Measurements from ENCODE around the gene MSN.

Gene MSN

DNA sequence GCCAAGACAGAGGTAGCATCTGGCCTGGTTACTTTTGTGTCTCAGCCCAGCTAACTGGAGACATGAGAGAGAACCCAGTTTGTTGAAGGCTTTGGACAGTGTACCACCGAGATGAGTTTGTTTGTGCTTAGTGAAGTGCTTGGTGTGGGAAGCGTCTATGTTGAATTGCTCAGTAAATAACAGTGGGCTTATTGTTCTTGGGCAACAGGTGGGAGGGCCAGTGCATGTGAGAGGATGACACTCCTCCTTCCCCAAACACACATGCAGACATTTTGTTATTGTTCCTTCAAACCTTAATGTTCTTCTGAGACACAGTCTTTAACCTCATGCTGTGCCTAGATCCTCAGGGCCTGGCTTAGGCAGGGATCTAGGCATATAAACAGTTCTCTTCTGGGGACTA lies 39.7 kb downstream of the MSN start:
- Histone ChIP-seq H3K9me3 (ENCODE audit: control insufficient read depth in 2 of 2, low read length in 2 of 2) (no peaks in the 10 kb centered on the region), H3K27me3 (ENCODE audit: control insufficient read depth in 2 of 2, insufficient read depth in 2 of 2, low read length in 2 of 2) (no peaks in the 10 kb centered on the region), H3K36me3 (ENCODE audit: control insufficient read depth in 2 of 2, insufficient read depth in 2 of 2, low read length in 2 of 2) (no peaks in the 10 kb centered on the region), H3K4me1 (ENCODE audit: control insufficient read depth in 2 of 2, insufficient read depth in 2 of 2, low read length in 2 of 2) (peaks cover 3 to 8% of the 10 kb centered on the region in 2 donors), H3K4me3 (ENCODE audit: low read length in 2 of 2) (no peak overlapping the region), H3K27ac (ENCODE audit: low read depth in 2 of 2, low read length in 2 of 2) (peak overlapping the region in 1 of 2 donors; percentile 32), H3K9ac (ENCODE audit: low read depth in 1 of 2, low read length in 2 of 2) (no peak overlapping the region)

DNA sequence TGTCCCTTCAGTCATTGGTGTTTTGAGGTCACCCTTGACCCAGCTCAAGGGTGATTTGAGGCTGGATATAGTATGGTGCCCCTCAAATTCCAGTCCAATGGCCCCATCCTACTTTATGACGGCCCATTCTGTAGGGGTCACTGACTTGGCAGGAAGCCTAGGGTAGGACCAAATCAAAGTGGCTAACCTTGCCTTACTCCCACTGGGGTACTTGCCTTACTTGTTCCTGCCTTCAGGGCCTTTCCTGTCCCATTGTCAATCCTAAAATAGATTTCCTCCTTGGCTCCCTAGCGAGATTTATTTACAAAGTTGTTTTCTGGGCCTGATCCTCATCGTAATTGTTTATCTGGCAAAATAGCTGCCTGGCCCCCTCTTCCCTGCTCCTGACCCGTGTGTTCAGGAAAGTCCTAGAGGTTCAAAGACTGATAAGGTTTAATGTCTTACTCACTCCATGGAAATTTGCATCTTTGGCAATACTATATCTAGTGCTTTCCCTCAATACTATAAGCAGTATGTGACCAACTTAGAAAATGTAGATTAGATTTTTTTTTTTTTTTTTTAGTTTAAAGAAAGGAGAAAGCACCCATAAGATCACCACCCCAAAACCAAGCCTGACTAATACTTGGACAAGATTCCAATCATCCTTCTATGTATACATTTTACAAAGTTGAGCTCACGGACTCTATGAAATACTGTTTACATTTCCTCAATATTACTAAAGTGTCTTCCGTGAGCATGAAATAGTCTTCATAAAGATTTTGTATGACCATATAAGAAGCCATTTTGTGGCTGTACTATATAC lies 44.8 kb downstream of the MSN start:
- Histone ChIP-seq H3K36me3 (ENCODE audit: control insufficient read depth in 2 of 2, insufficient read depth in 2 of 2, low read length in 2 of 2) (no peaks in the 10 kb centered on the region), H3K4me1 (ENCODE audit: control insufficient read depth in 2 of 2, insufficient read depth in 2 of 2, low read length in 2 of 2) (no peaks in the 10 kb centered on the region), H3K27me3 (ENCODE audit: control insufficient read depth in 2 of 2, insufficient read depth in 2 of 2, low read length in 2 of 2) (no peaks in the 10 kb centered on the region), H3K4me3 (ENCODE audit: low read length in 2 of 2) (no peak overlapping the region), H3K9me3 (ENCODE audit: control insufficient read depth in 2 of 2, low read length in 2 of 2) (no peaks in the 10 kb centered on the region), H3K9ac (ENCODE audit: low read depth in 1 of 2, low read length in 2 of 2) (no peak overlapping the region), H3K27ac (ENCODE audit: low read depth in 2 of 2, low read length in 2 of 2) (no peak overlapping the region)

DNA sequence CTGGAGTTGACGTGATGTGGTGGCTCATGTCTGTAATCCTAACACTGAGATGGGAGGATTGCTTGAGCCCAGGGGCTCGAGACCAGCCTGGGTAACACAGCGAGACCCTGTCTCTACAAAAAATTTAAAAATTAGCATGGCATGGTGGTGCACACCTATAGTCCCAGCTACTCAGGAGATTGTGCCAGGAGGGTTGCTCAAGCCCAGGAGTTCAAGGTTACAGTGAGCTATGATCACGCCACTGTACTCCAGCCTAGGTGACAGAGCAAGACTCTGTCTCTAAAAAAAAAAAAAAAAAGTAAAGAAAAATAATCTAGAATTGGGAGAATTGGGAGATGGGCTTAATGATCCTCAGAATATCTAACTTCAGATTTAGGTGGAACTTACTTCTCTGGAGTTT lies 51.1 kb downstream of the MSN start:
- no peak overlapping the region for H3K27ac ChIP-seq (ENCODE audit: low read depth in 2 of 2, low read length in 2 of 2)
- H3K9me3 ChIP-seq (ENCODE audit: control insufficient read depth in 2 of 2, low read length in 2 of 2) = no peaks in the 10 kb centered on the region
- H3K27me3 ChIP-seq (ENCODE audit: control insufficient read depth in 2 of 2, insufficient read depth in 2 of 2, low read length in 2 of 2) = peaks cover 0 to 3% of the 10 kb centered on the region in 2 donors
- H3K9ac ChIP-seq (ENCODE audit: low read depth in 1 of 2, low read length in 2 of 2) = no peak overlapping the region
- H3K4me3 ChIP-seq (ENCODE audit: low read length in 2 of 2) = no peak overlapping the region
- no peaks in the 10 kb centered on the region for H3K36me3 ChIP-seq (ENCODE audit: control insufficient read depth in 2 of 2, insufficient read depth in 2 of 2, low read length in 2 of 2)
- H3K4me1 ChIP-seq (ENCODE audit: control insufficient read depth in 2 of 2, insufficient read depth in 2 of 2, low read length in 2 of 2) = no peaks in the 10 kb centered on the region

DNA sequence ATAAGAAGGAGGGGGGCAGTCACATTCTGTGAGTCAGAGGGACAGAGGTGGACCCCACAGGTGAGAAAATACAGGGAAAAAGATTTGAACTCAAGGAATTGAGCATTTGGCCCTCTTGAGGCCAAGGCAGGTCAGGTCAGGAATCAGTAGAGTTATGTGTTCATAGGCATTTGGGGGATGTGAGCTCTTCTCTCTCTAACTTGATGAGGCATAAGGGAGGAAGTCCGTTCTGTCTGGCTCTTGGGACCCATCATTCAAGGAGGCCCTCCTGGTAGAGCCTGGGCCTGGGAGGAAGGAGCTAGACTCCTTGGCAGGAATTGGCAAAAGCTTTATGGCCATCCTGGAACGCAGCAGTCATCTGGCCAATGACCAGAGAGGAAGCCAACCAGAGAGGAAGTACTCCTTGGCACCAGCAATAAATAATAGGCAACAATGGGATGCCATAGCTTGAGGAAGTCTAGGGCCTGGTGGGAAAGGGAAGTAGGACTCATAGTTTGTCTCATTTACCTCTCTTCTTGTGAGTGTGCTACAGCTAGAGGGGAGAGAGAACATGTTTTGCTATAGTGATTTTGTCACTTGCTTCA lies 53.0 kb downstream of the MSN start:
- Histone ChIP-seq H3K27me3 (ENCODE audit: control insufficient read depth in 2 of 2, insufficient read depth in 2 of 2, low read length in 2 of 2) (peaks cover 0 to 3% of the 10 kb centered on the region in 2 donors), H3K9ac (ENCODE audit: low read depth in 1 of 2, low read length in 2 of 2) (no peak overlapping the region), H3K27ac (ENCODE audit: low read depth in 2 of 2, low read length in 2 of 2) (no peak overlapping the region)

DNA sequence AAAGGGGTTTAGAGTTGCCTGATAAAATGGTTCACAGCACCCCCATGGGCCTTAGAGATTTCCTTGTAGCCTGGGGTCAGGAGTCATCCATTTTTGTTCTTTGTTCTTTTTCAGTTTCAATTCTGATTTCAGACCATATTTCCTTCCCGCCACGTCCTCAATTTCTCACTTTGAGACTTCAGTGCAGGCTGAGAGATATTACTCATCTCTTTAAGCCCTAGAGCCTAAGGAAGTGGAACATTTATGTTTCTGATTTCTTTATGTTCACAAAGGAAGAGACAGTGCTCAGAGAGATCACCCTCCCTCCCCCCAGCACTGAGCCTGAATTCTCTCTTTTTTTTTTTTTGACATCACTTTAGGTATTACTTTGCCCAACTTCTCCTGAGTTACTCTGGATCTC lies 56.3 kb downstream of the MSN start:
- no peak overlapping the region for H3K27ac ChIP-seq (ENCODE audit: low read depth in 2 of 2, low read length in 2 of 2)
- H3K27me3 ChIP-seq (ENCODE audit: control insufficient read depth in 2 of 2, insufficient read depth in 2 of 2, low read length in 2 of 2) = no peaks in the 10 kb centered on the region
- peaks cover 1 to 2% of the 10 kb centered on the region in 2 donors for H3K36me3 ChIP-seq (ENCODE audit: control insufficient read depth in 2 of 2, insufficient read depth in 2 of 2, low read length in 2 of 2)
- H3K9ac ChIP-seq (ENCODE audit: low read depth in 1 of 2, low read length in 2 of 2) = no peak overlapping the region
- H3K4me1 ChIP-seq (ENCODE audit: control insufficient read depth in 2 of 2, insufficient read depth in 2 of 2, low read length in 2 of 2) = peaks cover 0 to 3% of the 10 kb centered on the region in 2 donors
- no peak overlapping the region for H3K4me3 ChIP-seq (ENCODE audit: low read length in 2 of 2)
- no peaks in the 10 kb centered on the region for H3K9me3 ChIP-seq (ENCODE audit: control insufficient read depth in 2 of 2, low read length in 2 of 2)

More for the DNA sequence above, 53.0 kb downstream of the MSN start:
- Histone ChIP-seq H3K4me1 (ENCODE audit: control insufficient read depth in 2 of 2, insufficient read depth in 2 of 2, low read length in 2 of 2) (peaks cover 0 to 3% of the 10 kb centered on the region in 2 donors), H3K36me3 (ENCODE audit: control insufficient read depth in 2 of 2, insufficient read depth in 2 of 2, low read length in 2 of 2) (no peaks in the 10 kb centered on the region), H3K9me3 (ENCODE audit: control insufficient read depth in 2 of 2, low read length in 2 of 2) (no peaks in the 10 kb centered on the region), H3K4me3 (ENCODE audit: low read length in 2 of 2) (no peak overlapping the region)

DNA sequence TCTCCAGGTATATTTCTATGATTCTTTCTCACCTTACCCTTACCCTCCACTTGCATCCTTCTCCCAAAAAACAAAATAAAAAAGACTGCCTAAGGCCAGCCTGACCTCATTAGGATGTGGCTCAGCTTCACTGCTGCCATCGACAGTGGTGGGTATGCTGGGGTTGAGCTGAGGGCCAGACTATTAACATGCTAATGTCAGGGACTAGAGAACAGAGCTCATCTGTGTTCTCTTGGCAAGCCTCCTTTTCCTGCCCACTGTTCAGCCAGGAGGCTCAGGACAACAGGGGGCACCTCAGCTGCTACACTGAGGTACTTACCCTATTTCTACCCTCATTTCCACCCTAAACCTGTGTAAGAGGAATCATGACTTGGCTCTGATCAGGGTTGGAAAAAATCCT lies 59.3 kb downstream of the MSN start:
- Histone ChIP-seq H3K27me3 (ENCODE audit: control insufficient read depth in 2 of 2, insufficient read depth in 2 of 2, low read length in 2 of 2) (no peaks in the 10 kb centered on the region), H3K4me1 (ENCODE audit: control insufficient read depth in 2 of 2, insufficient read depth in 2 of 2, low read length in 2 of 2) (peaks cover 0 to 3% of the 10 kb centered on the region in 2 donors), H3K4me3 (ENCODE audit: low read length in 2 of 2) (no peak overlapping the region), H3K9ac (ENCODE audit: low read depth in 1 of 2, low read length in 2 of 2) (no peak overlapping the region), H3K27ac (ENCODE audit: low read depth in 2 of 2, low read length in 2 of 2) (no peak overlapping the region), H3K36me3 (ENCODE audit: control insufficient read depth in 2 of 2, insufficient read depth in 2 of 2, low read length in 2 of 2) (peaks cover 4 to 10% of the 10 kb centered on the region in 2 donors), H3K9me3 (ENCODE audit: control insufficient read depth in 2 of 2, low read length in 2 of 2) (no peaks in the 10 kb centered on the region)

DNA sequence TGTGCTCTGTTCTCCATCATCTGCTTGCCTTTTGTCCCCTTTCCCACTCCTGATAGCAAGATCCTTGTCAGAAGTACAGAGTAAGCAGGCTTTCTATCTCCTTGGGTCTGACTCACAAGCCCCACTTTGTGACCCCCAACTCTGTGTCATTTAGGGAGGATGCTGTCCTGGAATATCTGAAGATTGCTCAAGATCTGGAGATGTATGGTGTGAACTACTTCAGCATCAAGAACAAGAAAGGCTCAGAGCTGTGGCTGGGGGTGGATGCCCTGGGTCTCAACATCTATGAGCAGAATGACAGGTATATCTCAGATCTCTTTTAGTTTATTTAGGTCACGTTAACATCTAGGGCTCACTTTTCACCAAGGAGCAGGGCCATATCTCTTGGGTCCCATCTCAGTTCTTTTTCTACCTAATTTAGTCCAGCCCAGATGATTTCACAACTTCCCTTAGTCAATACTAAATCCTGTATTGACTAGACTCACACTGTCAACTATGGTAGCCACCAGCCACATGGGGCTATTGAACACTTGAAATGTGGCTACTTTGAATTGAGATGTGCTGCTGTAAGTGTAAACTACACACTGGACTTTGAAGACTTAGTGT lies 64.3 kb downstream of the MSN start:
- no peaks in the 10 kb centered on the region for H3K4me1 ChIP-seq (ENCODE audit: control insufficient read depth in 2 of 2, insufficient read depth in 2 of 2, low read length in 2 of 2)
- H3K4me3 ChIP-seq (ENCODE audit: low read length in 2 of 2) = no peak overlapping the region
- H3K36me3 ChIP-seq (ENCODE audit: control insufficient read depth in 2 of 2, insufficient read depth in 2 of 2, low read length in 2 of 2) = peaks cover 4 to 19% of the 10 kb centered on the region in 2 donors
- H3K9ac ChIP-seq (ENCODE audit: low read depth in 1 of 2, low read length in 2 of 2) = no peak overlapping the region
- no peaks in the 10 kb centered on the region for H3K27me3 ChIP-seq (ENCODE audit: control insufficient read depth in 2 of 2, insufficient read depth in 2 of 2, low read length in 2 of 2)
- no peaks in the 10 kb centered on the region for H3K9me3 ChIP-seq (ENCODE audit: control insufficient read depth in 2 of 2, low read length in 2 of 2)
- no peak overlapping the region for H3K27ac ChIP-seq (ENCODE audit: low read depth in 2 of 2, low read length in 2 of 2)

DNA sequence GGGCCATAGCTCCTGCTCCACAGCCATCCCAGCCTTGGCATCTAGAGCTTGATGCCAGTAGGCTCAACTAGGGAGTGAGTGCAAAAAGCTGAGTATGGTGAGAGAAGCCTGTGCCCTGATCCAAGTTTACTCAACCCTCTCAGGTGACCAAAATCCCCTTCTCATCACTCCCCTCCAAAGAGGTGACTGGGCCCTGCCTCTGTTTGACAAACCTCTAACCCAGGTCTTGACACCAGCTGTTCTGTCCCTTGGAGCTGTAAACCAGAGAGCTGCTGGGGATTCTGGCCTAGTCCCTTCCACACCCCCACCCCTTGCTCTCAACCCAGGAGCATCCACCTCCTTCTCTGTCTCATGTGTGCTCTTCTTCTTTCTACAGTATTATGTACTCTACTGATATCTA lies 73.5 kb downstream of the MSN start:
- Histone ChIP-seq H3K9ac (ENCODE audit: low read depth in 1 of 2, low read length in 2 of 2) (no peak overlapping the region), H3K36me3 (ENCODE audit: control insufficient read depth in 2 of 2, insufficient read depth in 2 of 2, low read length in 2 of 2) (peaks cover 7 to 20% of the 10 kb centered on the region in 2 donors), H3K4me1 (ENCODE audit: control insufficient read depth in 2 of 2, insufficient read depth in 2 of 2, low read length in 2 of 2) (no peaks in the 10 kb centered on the region), H3K4me3 (ENCODE audit: low read length in 2 of 2) (no peak overlapping the region), H3K27me3 (ENCODE audit: control insufficient read depth in 2 of 2, insufficient read depth in 2 of 2, low read length in 2 of 2) (peaks cover 0 to 5% of the 10 kb centered on the region in 2 donors), H3K27ac (ENCODE audit: low read depth in 2 of 2, low read length in 2 of 2) (no peak overlapping the region), H3K9me3 (ENCODE audit: control insufficient read depth in 2 of 2, low read length in 2 of 2) (no peaks in the 10 kb centered on the region)

DNA sequence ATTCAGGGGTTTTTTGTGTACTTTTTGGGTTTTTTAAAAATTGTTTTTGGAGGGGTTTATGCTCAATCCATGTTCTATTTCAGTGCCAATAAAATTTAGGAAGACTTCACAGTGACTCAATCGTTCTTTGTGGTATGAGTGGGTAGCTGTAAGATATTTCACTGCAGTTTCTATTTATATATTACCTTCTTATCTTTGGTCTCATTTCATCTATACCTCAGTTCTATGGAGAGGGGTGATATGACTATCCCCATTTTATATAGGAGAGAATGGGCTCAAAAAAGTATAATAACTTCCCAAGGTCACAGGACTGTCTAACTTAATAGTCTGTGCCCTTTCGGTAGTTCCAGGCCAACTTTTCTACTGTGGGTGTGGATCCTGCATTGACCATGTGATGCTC lies 74.4 kb downstream of the MSN start:
- Histone ChIP-seq H3K27me3 (ENCODE audit: control insufficient read depth in 2 of 2, insufficient read depth in 2 of 2, low read length in 2 of 2) (peaks cover 0 to 5% of the 10 kb centered on the region in 2 donors), H3K9ac (ENCODE audit: low read depth in 1 of 2, low read length in 2 of 2) (no peak overlapping the region), H3K36me3 (ENCODE audit: control insufficient read depth in 2 of 2, insufficient read depth in 2 of 2, low read length in 2 of 2) (peaks cover 7 to 18% of the 10 kb centered on the region in 2 donors), H3K4me1 (ENCODE audit: control insufficient read depth in 2 of 2, insufficient read depth in 2 of 2, low read length in 2 of 2) (no peaks in the 10 kb centered on the region), H3K9me3 (ENCODE audit: control insufficient read depth in 2 of 2, low read length in 2 of 2) (no peaks in the 10 kb centered on the region), H3K4me3 (ENCODE audit: low read length in 2 of 2) (no peak overlapping the region), H3K27ac (ENCODE audit: low read depth in 2 of 2, low read length in 2 of 2) (no peak overlapping the region)

DNA sequence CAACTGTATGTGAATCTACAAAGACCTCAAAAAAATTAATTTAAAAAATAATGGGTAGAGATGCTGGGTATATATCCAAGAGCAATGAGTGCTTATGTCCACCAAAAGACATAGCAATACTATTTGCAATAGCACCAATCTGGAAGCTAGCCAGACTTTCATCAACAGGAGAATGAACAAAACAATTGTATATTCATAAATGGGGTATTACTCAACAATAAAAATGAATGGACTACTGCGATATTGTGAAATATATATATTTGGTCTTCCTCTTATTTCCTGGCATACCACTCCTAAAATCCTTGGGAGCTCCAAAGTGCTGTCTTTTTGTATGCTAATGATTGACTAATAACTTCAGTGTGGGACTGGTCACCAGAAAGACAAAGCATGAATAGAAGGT lies 77.5 kb downstream of the MSN start:
- Histone ChIP-seq H3K27ac (ENCODE audit: low read depth in 2 of 2, low read length in 2 of 2) (no peak overlapping the region), H3K4me1 (ENCODE audit: control insufficient read depth in 2 of 2, insufficient read depth in 2 of 2, low read length in 2 of 2) (no peaks in the 10 kb centered on the region), H3K9me3 (ENCODE audit: control insufficient read depth in 2 of 2, low read length in 2 of 2) (no peaks in the 10 kb centered on the region), H3K36me3 (ENCODE audit: control insufficient read depth in 2 of 2, insufficient read depth in 2 of 2, low read length in 2 of 2) (peaks cover 1 to 7% of the 10 kb centered on the region in 2 donors), H3K27me3 (ENCODE audit: control insufficient read depth in 2 of 2, insufficient read depth in 2 of 2, low read length in 2 of 2) (peaks cover 0 to 2% of the 10 kb centered on the region in 2 donors), H3K9ac (ENCODE audit: low read depth in 1 of 2, low read length in 2 of 2) (no peak overlapping the region), H3K4me3 (ENCODE audit: low read length in 2 of 2) (no peak overlapping the region)
